Prostate gland (tissue), 2 donors: Measurements from ENCODE around the gene APBA2.

Experiments used
- CTCF ChIP-seq, 4 experiments: fragments of 200-600 bp in 2 of 4; fragments of 450-650 bp in 2 of 4; sonication (generic) in 2 of 4; IDR thresholded peaks; 1 replicate in 3 of 4; 2 replicates in 1 of 4; pipeline ENCODE4 v1.5.1; 2016 to 2019; ENCODE audit warnings: antibody characterized with exemption in 4 of 4, mild to moderate bottlenecking in 2 of 4, moderate library complexity in 2 of 4
- POLR2A ChIP-seq: fragments of 450-650 bp; IDR thresholded peaks from one replicate; pipeline ENCODE4 v1.6.1; 2016; ENCODE audit warnings: antibody characterized with exemption, mild to moderate bottlenecking

DNA sequence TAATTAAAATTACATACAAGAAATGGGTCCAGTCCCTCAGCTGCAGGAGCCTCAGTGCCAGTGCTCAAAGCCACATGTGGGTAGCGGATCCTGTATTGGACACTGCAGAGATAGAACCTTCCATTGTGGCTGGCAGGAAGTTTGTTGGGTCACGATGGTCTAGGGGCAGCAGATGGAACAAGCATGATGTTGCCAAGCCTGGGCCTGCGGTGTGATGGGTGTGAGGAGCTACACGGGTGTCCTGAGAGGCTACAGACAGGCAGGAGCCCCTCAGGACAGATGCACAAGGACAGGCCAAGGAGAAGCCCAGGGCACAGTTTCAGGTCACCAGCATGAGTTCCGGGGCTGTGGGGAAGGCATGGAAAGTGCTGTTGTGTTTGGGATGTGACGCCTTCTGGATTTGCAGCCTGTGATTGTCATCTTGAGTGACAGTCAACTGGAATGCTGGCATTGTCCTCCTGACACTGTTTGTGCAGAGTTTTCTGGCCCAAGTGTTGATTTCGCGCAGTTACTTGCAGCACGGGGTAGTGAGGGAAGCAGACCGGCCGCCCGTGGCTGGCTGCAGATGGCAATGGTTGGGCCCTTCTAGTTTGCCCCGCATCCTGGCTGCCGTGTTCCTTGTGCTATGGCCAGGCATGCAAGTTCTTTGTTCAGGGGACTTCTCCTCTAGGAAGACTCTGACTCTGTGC, 206.7 kb downstream of the APBA2 start:
- TF ChIP-seq CTCF (IDR thresholded peaks at IDR 0.05) (no peak), POLR2A (no peak)
